Natural killer cell (primary cell): ENCODE results near the gene TGFBR1. TPM values are rescaled to one million over a fixed set of nuclear protein-coding genes. Genes with fewer than 3 reads are reported as not detected.

Experiments used
- ATAC-seq, 3 donors: fragments of 150-1000 bp in 2 of 3; fragments of 200-7000 bp in 1 of 3; cut with Tn5 transposase; 1 replicate in 1 of 3; 2 replicates in 2 of 3; pipeline ENCODE4 v1.10.0; 2021; ENCODE audit warnings: mild to moderate bottlenecking in 2 of 3, moderate library complexity in 2 of 3
- DNase-seq, 2 donors: peaks; one replicate each; pipeline versions ENCODE4 v3.0.0 to v3.0.0-alpha.2; 2013 to 2021; ENCODE audit warnings: mixed read lengths in 1 of 2
- H3K27ac ChIP-seq: one replicate; pipeline ENCODE4 v1.5.1; 2013; ENCODE audit warnings: mild to moderate bottlenecking, low read length
- H3K27me3 ChIP-seq: one replicate; pipeline ENCODE4 v1.6.1; 2013; ENCODE audit warnings: low read length; ENCODE audit not compliant: control insufficient read depth, insufficient read depth
- H3K36me3 ChIP-seq: one replicate; pipeline ENCODE4 v1.6.1; 2013; ENCODE audit warnings: low read length; ENCODE audit not compliant: control insufficient read depth, insufficient read depth
- H3K4me1 ChIP-seq: one replicate; pipeline ENCODE4 v1.6.1; 2013; ENCODE audit warnings: low read length; ENCODE audit not compliant: control insufficient read depth, insufficient read depth
- H3K4me3 ChIP-seq: one replicate; pipeline ENCODE4 v1.5.1; 2013; ENCODE audit warnings: low read length
- H3K9me3 ChIP-seq: one replicate; pipeline ENCODE4 v1.6.1; 2013; ENCODE audit warnings: low read length; ENCODE audit not compliant: control insufficient read depth, insufficient read depth
- H3K27ac Mint-ChIP-seq, 2 donors: one replicate each; pipeline ENCODE4 v1.8.0; 2022; ENCODE audit warnings: mild to moderate bottlenecking in 2 of 2, mixed read lengths in 2 of 2, moderate library complexity in 1 of 2
- H3K27me3 Mint-ChIP-seq, 2 donors: one replicate each; pipeline ENCODE4 v1.8.0; 2022; ENCODE audit warnings: low read depth in 2 of 2, mixed read lengths in 2 of 2
- H3K36me3 Mint-ChIP-seq: one replicate; pipeline ENCODE4 v1.8.0; 2022; ENCODE audit warnings: mixed read lengths
- H3K4me1 Mint-ChIP-seq, 2 donors: one replicate each; pipeline ENCODE4 v1.8.0; 2022; ENCODE audit warnings: mixed read lengths in 2 of 2
- H3K4me3 Mint-ChIP-seq: one replicate; pipeline ENCODE4 v1.8.0; 2022; ENCODE audit warnings: mild to moderate bottlenecking, moderate library complexity, mixed read lengths
- H3K9me3 Mint-ChIP-seq, 2 donors: one replicate each; pipeline ENCODE4 v1.8.0; 2022; ENCODE audit warnings: mixed read lengths in 2 of 2
- CTCF ChIP-seq: fragments of 200-600 bp; IDR thresholded peaks from one replicate; pipeline ENCODE4 v1.8.0; 2022; ENCODE audit warnings: antibody characterized with exemption
- WGBS: methylation state at CpG from one replicate; pipeline ENCODE4 v1.1.7; 2013; ENCODE audit warnings: missing lambda C conversion rate; ENCODE audit not compliant: insufficient coverage; 5-methylcytosine and 5-hydroxymethylcytosine counted together
- intact Hi-C: fragments of 100-400 bp; cut with micrococcal nuclease; formaldehyde crosslinking; loops from one replicate; pipeline ENCODE4 v1.14.2; 2022
- total RNA-seq, 4 donors: library from RNA; stranded (reverse); fragments of 120-200 nt in 1 of 4; gene quantifications; one replicate each; pipeline versions ENCODE4 v1.2.3 to v1.2.4, GENCODE V29; 2013 to 2022

The TGFBR1 gene
- total RNA-seq, 3 donors from 2014 or later (not counting 1 experiment from before 2014, with no cell fraction given): 78.0 to 120 (median 113) TPM

- H3K36me3 ChIP-seq: peaks cover 83% of the 10 kb centered on the region
- H3K36me3 Mint-ChIP-seq: peaks cover 37% of the 10 kb centered on the region
- 91% methylated on average over 4 of the region's 4 CpGs for WGBS
Measured at GRCh38 chr9:99146574-99146973, 41.7 kb downstream of the TGFBR1 start.

GRCh38 chr9:99147177-99147576 is 42.3 kb downstream of the TGFBR1 start:
- Histone ChIP-seq H3K27me3 (no peaks in the 10 kb centered on the region), H3K4me3 (no peak overlapping the region), H3K36me3 (peaks cover 83% of the 10 kb centered on the region), H3K9me3 (no peaks in the 10 kb centered on the region), H3K4me1 (no peaks in the 10 kb centered on the region), H3K27ac (no peak overlapping the region)
- TF ChIP-seq CTCF: no peak
- H3K4me3 Mint-ChIP-seq: no peak overlapping the region
- H3K4me1 Mint-ChIP-seq: peaks cover 55 to 58% of the 10 kb centered on the region in 2 donors
- intact Hi-C loops: no loop called here
- H3K27ac Mint-ChIP-seq: peak overlapping the region; percentile 67 to 80
- ATAC-seq: no peak
- H3K27me3 Mint-ChIP-seq: no peaks in the 10 kb centered on the region
- peaks cover 33% of the 10 kb centered on the region for H3K36me3 Mint-ChIP-seq
- DNase-seq: no peak
- H3K9me3 Mint-ChIP-seq: no peaks in the 10 kb centered on the region

More at GRCh38 chr9:99146574-99146973, 41.7 kb downstream of the TGFBR1 start:
- TF ChIP-seq CTCF: no peak
- Mint-ChIP-seq H3K9me3 (no peaks in the 10 kb centered on the region), H3K4me1 (peaks cover 55 to 57% of the 10 kb centered on the region in 2 donors), H3K27ac (peak overlapping the region; percentile 67 to 80), H3K27me3 (no peaks in the 10 kb centered on the region), H3K4me3 (no peak overlapping the region)
- H3K27me3 ChIP-seq: no peaks in the 10 kb centered on the region
- DNase-seq (no peak), ATAC-seq (no peak)
- H3K4me3 ChIP-seq: no peak overlapping the region
- H3K4me1 ChIP-seq: no peaks in the 10 kb centered on the region
- intact Hi-C loops: no loop called here
- H3K27ac ChIP-seq: no peak overlapping the region
- no peaks in the 10 kb centered on the region for H3K9me3 ChIP-seq

- peak in 1 of 2 donors; percentile 66 for DNase-seq
- H3K4me1 ChIP-seq: no peaks in the 10 kb centered on the region
- Mint-ChIP-seq H3K36me3 (peaks cover 32% of the 10 kb centered on the region), H3K27me3 (no peaks in the 10 kb centered on the region), H3K27ac (peak overlapping the region; percentile 84 to 89), H3K4me3 (peak overlapping the region; percentile 68), H3K9me3 (no peaks in the 10 kb centered on the region), H3K4me1 (peaks cover 57 to 61% of the 10 kb centered on the region in 2 donors)
- no peaks in the 10 kb centered on the region for H3K27me3 ChIP-seq
- ATAC-seq: peak; percentile 73 to 92 (median 81)
- peak overlapping the region; percentile 42 for H3K27ac ChIP-seq
- 27% methylated on average over 7 of the region's 8 CpGs for WGBS
- peaks cover 67% of the 10 kb centered on the region for H3K36me3 ChIP-seq
- H3K4me3 ChIP-seq: no peak overlapping the region
- no peaks in the 10 kb centered on the region for H3K9me3 ChIP-seq
- TF ChIP-seq CTCF: no peak
- intact Hi-C loops: no loop called here
Measured at GRCh38 chr9:99150451-99151171, 45.7 kb downstream of the TGFBR1 start.

GRCh38 chr9:99154356-99154755 is 49.4 kb downstream of the TGFBR1 start:
- no peaks in the 10 kb centered on the region for H3K9me3 Mint-ChIP-seq
- no peaks in the 10 kb centered on the region for H3K27me3 ChIP-seq
- no peak overlapping the region for H3K4me3 ChIP-seq
- peaks cover 11% of the 10 kb centered on the region for H3K36me3 Mint-ChIP-seq
- peaks cover 45 to 48% of the 10 kb centered on the region in 2 donors for H3K4me1 Mint-ChIP-seq
- 87% methylated on average over 3 of the region's 3 CpGs for WGBS
- H3K9me3 ChIP-seq: no peaks in the 10 kb centered on the region
- H3K36me3 ChIP-seq: peaks cover 31% of the 10 kb centered on the region
- H3K4me1 ChIP-seq: no peaks in the 10 kb centered on the region
- H3K27me3 Mint-ChIP-seq: no peaks in the 10 kb centered on the region
- peak overlapping the region; percentile 63 to 89 for H3K27ac Mint-ChIP-seq
- no peak overlapping the region for H3K4me3 Mint-ChIP-seq
- DNase-seq (no peak), ATAC-seq (no peak)
- intact Hi-C loops: no loop called here
- H3K27ac ChIP-seq: no peak overlapping the region
- TF ChIP-seq CTCF: no peak
